ENCODE results near the gene CDKN2C.

- TF ChIP-seq CTCF (IDR thresholded peaks at IDR 0.05) (no peak), POLR2A (IDR thresholded peaks at IDR 0.05) (no peak)
Measured at GRCh38 chr1:50959303-50959912, 10.6 kb upstream of the CDKN2C start.

All from gastroesophageal sphincter (tissue), 3 donors.